NCI-H345 treated with DMSO at 0.1 percent for 48 hours (cell line): Measurements from ENCODE around the gene MMP17.
"Not testable (repeated sequence)": the region's sequence is repeated elsewhere in the genome, so short reads cannot be mapped to it uniquely, and the experiment has no call there.

Experiments
- DNase-seq: peaks from one replicate; lab custom pipeline; 2025; ENCODE audit not compliant: unreplicated experiment; lab: John Stamatoyannopoulos, UW

MMP17 gene

DNA sequence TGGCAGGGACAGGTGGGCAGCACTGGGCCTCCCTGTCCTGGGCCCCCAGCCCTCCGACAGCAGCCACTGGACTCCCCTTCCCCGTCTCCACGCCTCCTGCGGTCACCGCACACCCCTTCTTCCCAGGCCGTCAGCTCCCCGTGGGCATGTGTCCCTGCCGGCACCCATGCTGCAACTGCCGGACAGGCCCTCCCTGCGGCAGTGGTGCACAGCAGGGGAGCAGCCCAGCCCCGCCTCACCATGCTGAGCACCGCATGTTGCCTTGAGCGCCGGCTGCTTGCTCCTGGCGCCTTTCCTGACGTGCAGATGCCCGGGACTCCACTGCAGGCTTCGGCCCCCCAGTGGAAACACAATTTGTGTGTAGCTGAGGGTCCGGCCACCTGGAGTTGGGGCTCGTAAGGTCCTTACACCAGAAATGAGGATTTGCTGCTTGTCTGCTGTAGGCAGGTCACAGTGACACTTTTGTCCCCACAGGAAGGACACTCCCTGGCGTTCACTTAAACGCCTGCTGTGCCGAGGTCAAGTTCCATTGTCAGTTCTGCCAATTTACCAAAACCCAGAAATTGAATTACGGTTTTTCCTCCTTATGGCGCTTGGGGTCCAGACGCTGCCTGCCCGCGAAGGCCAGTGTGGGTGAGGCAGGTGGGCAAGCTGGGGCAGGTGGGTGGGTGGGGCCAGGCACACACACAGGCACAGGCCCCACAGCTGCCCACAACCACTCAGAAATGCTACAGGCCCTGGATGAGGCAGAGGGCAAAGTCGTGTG is 28.2 kb upstream of the MMP17 start:
- DNase-seq, result no peak

DNA sequence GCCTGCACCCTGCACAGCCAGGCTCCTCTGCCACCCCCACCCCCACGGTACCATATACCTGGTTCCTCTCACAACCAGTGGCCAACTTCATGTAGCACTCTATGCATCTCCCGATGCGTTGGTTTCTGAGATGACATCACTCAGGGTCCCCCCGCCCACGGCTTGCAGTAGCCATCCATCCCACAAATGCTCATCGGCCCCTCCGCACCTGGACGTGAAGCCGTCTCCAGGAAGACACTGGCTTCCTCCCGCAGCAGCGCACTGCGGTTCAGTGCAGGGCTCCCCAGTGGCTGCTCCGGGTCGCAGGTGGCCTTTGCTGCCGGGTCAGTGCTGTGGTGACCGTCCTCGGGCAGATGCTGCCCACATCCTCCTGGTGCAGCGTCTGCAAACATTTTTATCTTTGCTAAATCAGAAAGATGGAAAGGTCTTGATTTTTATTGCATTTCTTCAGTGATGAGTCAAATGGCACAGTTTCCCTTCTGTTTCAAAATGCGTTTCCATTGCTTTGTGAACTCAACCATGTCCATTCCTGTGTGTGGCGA is 27.5 kb upstream of the MMP17 start:
- no peak for DNase-seq

DNA sequence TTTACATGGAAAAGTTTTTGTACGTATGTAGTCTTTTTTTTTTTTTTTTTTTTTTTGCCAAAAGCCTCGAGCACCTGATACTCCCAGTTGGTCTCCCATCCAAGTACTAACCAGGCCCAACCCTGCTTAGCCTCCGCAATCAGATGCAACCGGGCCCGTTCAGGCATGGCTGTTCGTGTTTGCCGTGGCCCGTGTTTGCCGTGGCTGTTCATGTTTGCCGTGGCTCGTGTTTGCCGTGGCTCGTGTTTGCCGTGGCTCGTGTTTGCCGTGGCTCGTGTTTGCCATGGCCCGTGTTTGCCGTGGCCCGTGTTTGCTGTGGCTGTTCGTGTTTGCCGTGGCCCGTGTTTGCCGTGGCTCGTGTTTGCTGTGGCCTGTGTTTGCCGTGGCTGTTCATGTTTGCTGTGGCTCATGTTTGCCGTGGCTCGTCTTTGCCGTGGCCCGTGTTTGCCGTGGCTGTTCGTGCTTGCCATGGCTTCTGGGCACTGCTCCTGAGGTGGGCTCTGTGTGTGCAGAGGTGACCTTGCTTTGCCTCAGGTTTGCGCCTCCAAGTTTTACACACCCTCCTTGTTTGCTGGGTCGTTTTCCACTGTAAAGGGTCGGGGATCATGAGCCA is 26.8 kb upstream of the MMP17 start:
- DNase-seq, result no peak

DNA sequence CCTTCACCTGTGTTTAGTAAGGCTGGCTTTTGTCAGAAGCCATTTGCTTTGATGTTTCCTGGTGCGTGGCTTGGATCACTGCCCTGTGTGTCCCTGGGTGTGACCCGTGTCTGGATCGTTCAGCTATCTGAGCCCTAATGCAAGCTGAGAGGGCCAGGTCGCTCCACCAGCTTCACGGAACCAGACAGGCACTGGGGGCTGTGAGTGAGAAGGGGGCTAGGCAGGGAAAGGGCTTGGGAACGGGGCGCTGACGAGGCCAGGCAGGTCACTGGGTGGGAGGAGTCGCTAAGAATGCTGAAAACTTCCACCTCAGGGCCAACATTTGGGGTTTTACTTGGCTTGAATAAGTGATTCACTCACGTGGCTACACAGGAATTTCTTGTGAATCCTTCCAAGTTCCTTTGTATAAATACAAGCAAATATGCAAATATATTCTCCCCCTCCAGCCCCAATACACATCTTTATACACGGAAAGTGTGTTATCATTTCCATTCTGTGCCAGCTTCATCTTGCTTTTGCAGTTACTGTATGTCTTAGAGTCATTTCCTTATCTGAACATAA is 24.2 kb upstream of the MMP17 start:
- DNase-seq, result no peak

- no peak for DNase-seq
Measured at GRCh38 chr12:131805421-131805820, 22.8 kb upstream of the MMP17 start.

GRCh38 chr12:131806674-131807073 is 21.5 kb upstream of the MMP17 start:
- no peak for DNase-seq

DNA sequence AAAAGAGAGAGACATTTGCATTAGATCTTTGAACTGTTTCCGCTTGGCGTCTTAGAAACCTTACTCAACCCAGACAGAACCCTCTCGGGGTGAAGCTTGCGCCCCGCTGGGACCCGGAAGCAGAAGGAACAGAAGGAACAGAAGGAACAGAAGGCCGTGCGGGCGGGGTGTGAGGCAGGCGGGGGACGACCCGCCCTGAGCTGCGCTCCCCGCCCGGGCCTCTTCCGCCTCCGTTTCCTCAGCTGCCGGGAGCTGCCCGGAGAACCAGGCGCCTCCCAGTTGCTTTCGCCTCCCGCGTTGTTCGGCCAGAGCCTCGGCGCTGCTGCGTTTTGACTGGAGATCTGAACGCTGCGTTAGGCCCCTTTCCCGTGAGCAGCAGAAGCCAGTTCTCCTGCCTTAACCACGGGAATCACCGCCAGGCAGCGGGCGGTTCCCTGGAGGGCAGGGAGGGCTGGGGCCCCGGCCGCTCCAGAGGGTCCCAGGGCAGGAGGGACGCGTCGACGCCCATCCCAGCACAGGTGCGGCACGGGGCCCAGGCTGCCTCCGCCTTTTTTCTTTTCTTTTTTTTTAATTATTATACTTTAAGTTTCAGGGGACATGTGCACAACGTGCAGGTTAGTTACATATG is 19.3 kb upstream of the MMP17 start:
- DNase-seq, result no peak

- DNase-seq, result not testable (repeated sequence)
Measured at GRCh38 chr12:131809476-131810254, 18.5 kb upstream of the MMP17 start.

- no peak for DNase-seq
Measured at GRCh38 chr12:131810726-131811125, 17.5 kb upstream of the MMP17 start.

DNA sequence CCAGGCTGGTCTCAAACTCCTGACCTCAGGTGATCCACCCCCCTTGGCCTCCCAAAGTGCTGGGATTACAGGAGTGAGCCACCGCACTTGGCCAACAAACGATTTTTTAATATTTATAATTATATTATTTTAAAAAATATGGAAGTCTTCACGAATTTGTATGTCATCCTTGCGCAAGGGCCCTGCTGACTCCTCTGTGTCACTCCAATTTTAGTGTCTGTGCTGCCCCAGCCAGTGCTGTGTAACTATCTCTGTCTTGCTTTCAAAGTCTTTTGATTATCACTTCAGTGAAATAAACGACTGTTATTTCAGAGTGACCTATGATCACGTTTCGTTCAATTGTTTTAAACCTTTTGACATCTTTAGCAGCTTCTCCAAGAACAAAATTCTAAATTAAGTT is 13.1 kb upstream of the MMP17 start:
- no peak for DNase-seq

DNA sequence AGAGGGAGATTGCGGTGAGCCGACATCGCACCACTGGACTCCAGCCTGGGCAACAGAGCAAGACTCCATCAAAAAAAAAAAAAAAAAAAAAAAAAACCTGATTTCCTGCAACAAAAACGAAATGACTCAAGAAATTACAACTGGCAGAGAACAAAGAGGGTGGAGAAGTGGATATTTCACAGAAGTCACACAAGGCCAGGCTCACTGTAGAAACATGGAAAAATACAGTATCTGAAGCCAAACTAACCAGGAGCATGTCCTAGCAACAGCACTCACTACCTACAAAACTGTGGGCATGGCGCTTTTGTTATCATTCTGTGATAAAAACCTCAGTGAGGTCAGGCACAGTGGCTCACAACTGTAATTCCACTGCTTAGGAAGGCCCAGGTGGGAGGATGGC is 11.7 kb upstream of the MMP17 start:
- DNase-seq, result no peak

DNA sequence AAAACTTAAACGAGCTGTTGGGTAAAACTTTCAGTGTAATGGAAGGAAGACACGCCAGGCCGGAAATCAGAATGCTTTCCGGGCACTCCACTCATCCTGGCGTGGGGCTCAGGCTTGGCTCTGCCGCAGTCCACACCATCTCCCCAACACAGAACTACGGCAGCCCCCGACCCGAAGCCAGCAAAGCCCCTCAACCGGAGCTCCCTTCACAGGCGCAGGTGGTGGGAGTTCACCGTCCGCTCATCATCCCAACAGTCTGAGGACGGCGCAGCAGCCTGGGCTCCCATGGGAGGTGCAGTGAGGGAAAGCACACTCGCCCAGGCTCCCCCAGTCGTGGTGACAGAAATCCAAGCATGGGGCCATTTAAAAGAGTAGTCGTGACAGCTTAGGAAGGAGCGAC is 11.0 kb upstream of the MMP17 start:
- DNase-seq, result no peak

DNA sequence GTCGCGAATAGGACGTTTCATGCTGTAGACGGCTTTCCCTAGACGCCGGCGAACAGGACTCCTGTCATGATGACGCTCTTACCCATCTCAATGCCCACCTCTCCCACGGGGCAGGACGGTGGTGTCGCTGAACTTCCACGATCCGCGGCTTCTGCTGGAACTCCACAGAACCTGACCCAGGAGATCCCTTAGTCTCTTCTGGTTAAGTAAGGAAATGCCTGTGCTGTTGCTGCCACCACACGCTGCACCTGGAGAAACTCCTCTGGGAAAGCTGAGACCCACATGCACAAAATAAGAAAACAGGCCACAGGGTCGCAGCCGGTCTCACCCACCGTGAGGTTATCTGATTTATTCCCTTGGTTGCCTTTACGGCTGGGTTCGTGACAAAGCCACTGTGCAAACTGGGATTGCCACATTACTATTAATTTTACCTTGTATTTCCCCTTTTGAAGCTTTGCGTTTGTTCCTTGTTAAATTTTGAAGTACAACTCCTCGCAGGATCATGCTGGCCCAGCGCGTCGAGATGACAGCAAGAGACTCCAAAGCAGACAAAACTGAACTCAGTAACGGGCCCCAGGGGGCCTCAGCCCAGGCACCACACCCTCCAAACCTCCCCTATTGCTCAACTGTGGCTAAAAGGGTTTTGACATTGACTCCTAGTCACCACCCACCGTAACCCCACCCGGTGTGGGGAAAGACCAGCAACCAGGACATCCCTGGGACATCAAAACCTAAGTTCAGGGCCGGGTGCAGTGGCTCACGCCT is 9.2 kb upstream of the MMP17 start:
- DNase-seq, result no peak

GRCh38 chr12:131824450-131824849 is 3.7 kb upstream of the MMP17 start:
- DNase-seq, result no peak

GRCh38 chr12:131825146-131825892 is 2.9 kb upstream of the MMP17 start:
- no peak for DNase-seq

- DNase-seq, result no peak
Measured at GRCh38 chr12:131826097-131826928, 1.9 kb upstream of the MMP17 start.

DNA sequence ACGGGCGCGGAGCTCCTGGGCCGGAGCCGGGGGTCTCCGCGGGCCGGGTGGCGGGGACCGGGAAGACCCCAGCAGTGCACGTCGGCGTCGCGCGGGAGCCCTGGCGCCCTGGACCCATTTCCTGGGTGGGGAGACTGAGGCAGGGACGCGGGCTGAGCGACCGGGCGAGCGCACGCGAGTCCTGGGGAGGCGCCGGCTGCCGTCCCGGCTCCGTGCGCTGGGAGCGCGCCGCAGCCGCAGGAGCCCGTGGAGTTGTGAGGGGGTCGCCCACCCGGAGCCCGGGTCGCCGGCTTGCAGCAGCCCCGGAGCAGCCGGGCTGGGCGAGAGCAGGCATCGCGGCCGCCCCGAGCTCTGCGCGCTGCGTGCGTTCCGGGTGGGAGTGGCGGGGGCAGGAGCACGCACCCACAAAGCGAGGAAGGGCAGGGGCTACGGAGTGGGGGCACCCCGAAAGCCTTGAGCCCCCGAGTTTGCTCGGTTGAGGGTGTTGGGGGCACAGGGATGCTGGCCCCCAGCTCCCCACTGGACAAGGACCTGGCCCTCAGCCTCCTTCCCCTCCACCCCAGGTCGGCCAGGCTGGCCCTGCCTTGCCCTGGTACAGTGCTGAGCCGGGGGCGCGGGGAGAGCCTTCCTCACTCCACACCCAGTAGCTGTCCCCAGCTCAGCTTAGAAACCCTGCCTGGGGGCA is 620 bp downstream of the MMP17 start:
- DNase-seq, result no peak

GRCh38 chr12:131829356-131829747 is 1.2 kb downstream of the MMP17 start:
- no peak for DNase-seq
